GM19452 (cell line): Measurements from ENCODE around the gene XPC.

Experiments used
- ATAC-seq: cut with Tn5 transposase; IDR thresholded peaks from one replicate; pipeline ENCODE4 v1.9.1; 2021; ENCODE audit not compliant: unreplicated experiment

The XPC gene

GRCh38 chr3:14150078-14150477, 28.3 kb downstream of the XPC start:
- no peak for ATAC-seq

DNA sequence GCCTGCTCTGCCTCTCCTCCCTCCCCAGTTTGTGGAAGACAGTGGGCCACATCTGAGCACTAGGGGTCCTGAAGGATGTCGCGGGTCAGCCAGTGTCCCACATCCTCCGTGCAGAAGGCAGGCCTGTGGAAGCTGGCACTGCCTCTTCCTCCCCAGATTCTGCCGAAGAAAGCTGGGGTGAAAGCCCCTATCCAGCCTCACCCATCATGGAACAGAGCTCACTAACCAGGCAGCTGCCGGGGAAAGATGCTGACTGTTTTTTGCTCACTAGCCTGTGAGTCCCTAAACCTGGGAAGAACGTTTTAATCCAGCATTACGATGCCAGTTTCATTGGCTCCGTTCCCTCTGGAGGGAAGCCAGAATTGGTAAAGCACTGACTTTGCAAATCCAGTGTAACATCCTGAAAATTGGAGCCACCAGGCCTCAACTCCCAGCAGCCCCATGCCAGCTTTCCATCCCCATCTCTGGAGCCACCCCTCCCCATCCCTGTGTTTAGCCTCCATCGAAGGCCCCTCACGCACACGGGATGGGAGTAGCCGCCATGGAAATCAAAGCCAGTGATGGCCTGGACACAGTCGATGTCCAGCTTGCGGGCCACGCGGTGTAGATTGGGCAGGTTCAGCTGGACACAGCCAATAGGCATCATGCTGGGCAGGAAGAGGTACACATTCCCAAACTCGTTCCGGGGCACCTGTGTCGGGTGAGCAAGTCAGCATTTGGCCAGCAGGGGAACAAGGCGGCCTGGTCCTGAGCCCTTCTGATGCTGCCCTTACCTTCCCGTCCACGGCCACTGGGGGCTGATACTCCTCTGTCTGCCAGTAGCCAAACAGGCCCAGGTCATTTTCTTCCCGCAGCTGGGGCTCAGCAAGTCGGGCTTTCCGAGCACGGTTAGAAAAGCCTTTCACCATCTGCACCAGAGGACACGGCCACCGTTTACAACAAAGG, 30.1 kb downstream of the XPC start:
- ATAC-seq: no peak

DNA sequence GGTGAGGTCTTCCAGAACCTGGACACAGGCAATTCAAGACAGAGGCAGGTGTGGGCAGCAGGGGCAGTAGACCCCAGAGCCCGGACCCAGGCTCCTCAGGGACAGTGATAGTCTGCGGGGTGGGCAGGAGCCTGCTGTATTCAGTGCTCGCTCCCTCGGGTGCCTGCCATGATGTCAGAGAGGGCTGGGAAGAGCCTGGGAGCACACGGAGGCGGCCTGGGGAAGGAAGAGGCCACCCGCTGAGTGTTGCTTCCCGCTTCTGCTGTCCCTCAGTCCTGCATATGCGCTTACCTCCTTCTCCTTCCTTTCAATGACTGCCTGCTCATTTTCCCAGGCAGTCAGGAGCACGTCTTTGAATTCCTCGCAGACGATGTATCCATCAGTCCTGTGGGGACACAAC, 30.8 kb downstream of the XPC start:
- ATAC-seq: no peak

DNA sequence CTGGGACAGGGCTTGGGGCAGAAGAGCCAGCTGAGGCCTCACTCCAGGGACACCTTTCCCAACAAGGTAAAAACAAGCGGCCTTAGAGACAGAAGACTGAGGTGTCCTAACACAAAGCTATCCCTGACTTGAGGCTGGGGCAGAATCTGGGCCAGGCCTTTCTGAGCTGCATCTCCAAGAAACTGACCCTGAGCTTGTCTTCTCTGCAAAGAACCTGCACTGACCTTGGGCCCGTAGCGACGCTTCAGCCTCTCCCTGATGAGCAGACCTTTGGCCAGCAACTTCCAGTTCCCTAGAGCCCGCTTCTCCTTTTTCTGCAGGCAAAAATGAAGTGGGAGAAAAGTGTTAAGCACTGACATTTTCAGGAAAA, 31.4 kb downstream of the XPC start:
- ATAC-seq: no peak

DNA sequence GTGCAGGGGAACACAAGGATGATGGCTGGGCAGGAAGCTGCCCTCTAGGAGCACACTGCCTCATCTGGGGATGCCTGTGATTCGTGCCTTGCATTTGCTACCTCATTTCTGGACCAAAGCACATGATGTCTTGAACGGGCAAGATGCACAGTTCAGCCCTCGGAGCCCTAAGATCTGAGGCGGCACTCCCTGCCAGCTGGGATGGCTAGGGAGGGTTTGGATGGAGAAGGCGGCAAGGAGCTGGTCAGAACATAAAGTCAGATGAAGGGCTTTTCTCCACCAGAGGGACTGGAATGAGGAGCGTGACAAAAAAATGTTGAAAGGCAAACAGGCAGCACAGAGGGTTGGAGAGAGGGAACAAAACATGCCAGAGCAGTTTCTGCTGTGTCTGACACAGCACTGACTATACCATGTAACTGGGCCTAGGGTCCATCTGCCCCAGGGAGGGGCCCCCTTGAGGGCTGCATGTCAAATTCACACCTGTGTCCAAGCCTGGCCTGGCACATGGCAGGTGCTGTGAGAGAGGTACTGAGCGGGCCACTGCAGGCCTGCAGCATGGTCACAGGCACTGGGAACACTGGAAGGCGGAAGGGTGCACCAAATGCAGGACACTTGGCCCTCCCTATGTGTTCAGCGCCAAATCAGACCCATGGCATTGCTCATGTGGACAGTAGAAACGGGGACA, 31.9 kb downstream of the XPC start:
- no peak for ATAC-seq

DNA sequence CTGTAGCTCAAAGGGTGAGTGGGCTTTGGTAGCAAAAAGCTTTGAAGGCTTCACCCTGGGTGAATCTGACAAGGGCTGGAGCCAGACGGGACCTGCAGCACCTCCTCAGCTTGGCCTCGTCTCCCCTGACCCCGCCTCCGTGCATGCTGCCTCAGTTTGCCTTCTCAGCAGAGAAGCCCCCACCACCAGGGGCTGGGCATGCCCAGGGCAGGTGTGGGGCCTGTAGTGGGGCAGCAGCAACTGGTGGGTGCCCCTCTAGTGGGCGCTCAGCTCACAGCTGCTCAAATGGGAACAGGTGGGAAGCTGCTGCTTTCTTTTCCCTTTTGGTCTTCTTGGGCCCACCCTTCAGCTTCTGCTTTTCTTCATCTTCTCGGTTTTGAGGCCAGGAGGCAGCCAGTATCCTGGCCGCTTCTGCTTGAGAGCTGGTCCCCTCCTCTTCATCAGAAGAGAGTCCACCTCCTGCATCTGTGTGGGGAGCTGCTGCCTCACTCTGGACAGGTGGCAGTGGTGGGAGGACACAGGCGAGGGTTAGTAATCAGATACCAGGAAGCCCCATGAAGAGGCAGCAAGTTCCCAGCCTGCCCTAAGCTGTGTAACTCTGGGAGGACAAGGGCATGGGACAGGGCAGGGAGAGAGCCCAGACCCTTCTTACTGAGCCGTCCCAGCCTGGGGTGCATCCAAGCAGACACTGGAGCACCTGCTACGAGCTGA, 32.6 kb downstream of the XPC start:
- no peak for ATAC-seq

- no peak for ATAC-seq
Observed at GRCh38 chr3:14145236-14145635, 33.2 kb downstream of the XPC start.

GRCh38 chr3:14144423-14145075, 33.9 kb downstream of the XPC start:
- ATAC-seq: peak; percentile 91

- ATAC-seq: no peak
Observed at GRCh38 chr3:14143271-14144225, 34.9 kb downstream of the XPC start.

DNA sequence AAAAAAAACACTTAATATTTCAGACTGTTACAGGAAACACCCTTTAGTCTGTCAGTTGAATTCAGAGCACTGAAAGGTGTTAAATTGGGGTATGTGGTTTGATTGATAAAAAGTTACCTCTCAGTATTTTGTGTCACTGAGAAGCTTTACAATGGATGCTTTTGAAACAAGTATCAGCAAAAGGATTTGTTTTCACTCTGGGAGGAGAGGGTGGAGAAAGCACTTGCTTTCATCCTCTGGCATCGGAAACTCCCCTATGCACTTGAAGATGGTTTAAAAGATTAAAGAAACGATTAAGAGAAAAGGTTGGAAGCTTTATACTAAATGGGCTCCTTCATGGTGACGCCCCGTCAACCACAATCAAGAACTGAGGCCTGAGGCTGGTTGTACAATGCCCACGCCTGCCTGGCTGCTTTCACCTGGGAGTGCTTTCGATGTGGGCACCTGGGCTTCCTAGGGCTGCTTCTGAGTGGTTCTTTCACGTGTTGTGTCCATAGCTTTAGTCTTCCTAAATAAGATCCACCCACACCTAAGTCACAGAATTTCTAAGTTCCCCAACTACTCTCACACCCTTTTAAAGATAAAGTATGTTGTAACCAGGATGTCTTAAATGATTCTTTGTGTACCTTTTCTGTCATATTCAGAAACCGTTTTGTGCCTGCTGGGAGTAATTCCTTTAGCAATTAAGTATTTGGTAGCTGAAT, 35.7 kb downstream of the XPC start:
- ATAC-seq: no peak

- ATAC-seq: no peak
Observed at GRCh38 chr3:14141602-14142341, 36.6 kb downstream of the XPC start.

GRCh38 chr3:14141144-14141543, 37.3 kb downstream of the XPC start:
- ATAC-seq: no peak

- no peak for ATAC-seq
Observed at GRCh38 chr3:14140668-14141067, 37.7 kb downstream of the XPC start.

GRCh38 chr3:14139771-14140170, 38.6 kb downstream of the XPC start:
- no peak for ATAC-seq

- ATAC-seq: no peak
Observed at GRCh38 chr3:14138878-14139655, 39.3 kb downstream of the XPC start.

GRCh38 chr3:14138109-14138877, 40.1 kb downstream of the XPC start:
- no peak for ATAC-seq

- ATAC-seq: no peak
Observed at GRCh38 chr3:14137445-14137844, 41.0 kb downstream of the XPC start.
